Brain microvascular endothelial cell (primary cell): ENCODE data around the gene SYNE1.

Experiments
- DNase-seq: peaks from one replicate; pipeline ENCODE4 v3.0.0-alpha.2; 2020
- H3K27ac ChIP-seq: fragments of 250-450 bp; sonication (Bioruptor Pico); 2 replicates; pipeline ENCODE4 v1.5.1; 2020; ENCODE audit warnings: mild to moderate bottlenecking, moderate library complexity
- H3K27me3 ChIP-seq: fragments of 250-450 bp; sonication (Bioruptor Pico); replicated peaks from 2 replicates; pipeline ENCODE4 v1.5.1; 2020; ENCODE audit warnings: mild to moderate bottlenecking
- H3K36me3 ChIP-seq: fragments of 250-450 bp; sonication (Bioruptor Pico); replicated peaks from 2 replicates; pipeline ENCODE4 v1.5.1; 2020; ENCODE audit warnings: mild to moderate bottlenecking
- H3K4me3 ChIP-seq: 2 replicates; pipeline ENCODE4 v1.5.1; 2011; ENCODE audit warnings: low read depth, mild to moderate bottlenecking, control low read depth, low read length, moderate library complexity
- CTCF ChIP-seq: IDR thresholded peaks from 2 replicates; pipeline ENCODE4 v1.5.1; 2011; ENCODE audit warnings: low read depth, mild to moderate bottlenecking, moderate library complexity, low read length, control low read depth, inconsistent platforms; ENCODE audit errors: missing control alignments
- in situ Hi-C: cut with HindIII; loops from 2 replicates; pipeline ENCODE4 v1.10.0; 2017; ENCODE audit warnings: low sequenced_read_pairs, low pct_ligation_motif_present

SYNE1 gene

GRCh38 chr6:152166497-152166896 lies 470.7 kb downstream of the SYNE1 start:
- in situ Hi-C loops = no loop called here
- H3K4me3 ChIP-seq = no peak overlapping the region
- TF ChIP-seq CTCF = no peak
- H3K36me3 ChIP-seq = peaks cover 5% of the 10 kb centered on the region
- H3K27ac ChIP-seq = no peak overlapping the region
- DNase-seq = no peak
- no peaks in the 10 kb centered on the region for H3K27me3 ChIP-seq

GRCh38 chr6:152164957-152165356 lies 472.2 kb downstream of the SYNE1 start:
- Histone ChIP-seq H3K27ac (no peak overlapping the region), H3K36me3 (peaks cover 3% of the 10 kb centered on the region), H3K4me3 (no peak overlapping the region), H3K27me3 (no peaks in the 10 kb centered on the region)
- DNase-seq = no peak
- TF ChIP-seq CTCF = no peak
- in situ Hi-C loops = no loop called here

- peak; percentile 31 for DNase-seq
- H3K36me3 ChIP-seq = peaks cover 3% of the 10 kb centered on the region
- H3K4me3 ChIP-seq = no peak overlapping the region
- H3K27ac ChIP-seq = no peak overlapping the region
- in situ Hi-C loops = no loop called here
- no peaks in the 10 kb centered on the region for H3K27me3 ChIP-seq
- no peak for TF ChIP-seq CTCF
These were observed 475.7 kb downstream of the SYNE1 start for GRCh38 chr6:152161501-152161900.

GRCh38 chr6:152160346-152160745 lies 476.8 kb downstream of the SYNE1 start:
- DNase-seq = no peak
- no peak overlapping the region for H3K4me3 ChIP-seq
- no peak for TF ChIP-seq CTCF
- in situ Hi-C loops = no loop called here
- H3K36me3 ChIP-seq = peaks cover 6% of the 10 kb centered on the region
- no peak overlapping the region for H3K27ac ChIP-seq
- H3K27me3 ChIP-seq = no peaks in the 10 kb centered on the region

GRCh38 chr6:152155792-152156191 lies 481.4 kb downstream of the SYNE1 start:
- H3K36me3 ChIP-seq = peaks cover 22% of the 10 kb centered on the region
- H3K27me3 ChIP-seq = no peaks in the 10 kb centered on the region
- no peak overlapping the region for H3K4me3 ChIP-seq
- TF ChIP-seq CTCF = no peak
- in situ Hi-C loops = no loop called here
- H3K27ac ChIP-seq = no peak overlapping the region
- no peak for DNase-seq

- in situ Hi-C loops = no loop called here
- no peaks in the 10 kb centered on the region for H3K27me3 ChIP-seq
- no peak overlapping the region for H3K27ac ChIP-seq
- no peak for TF ChIP-seq CTCF
- no peak overlapping the region for H3K4me3 ChIP-seq
- peaks cover 31% of the 10 kb centered on the region for H3K36me3 ChIP-seq
- DNase-seq = no peak
These were observed 482.4 kb downstream of the SYNE1 start for GRCh38 chr6:152154559-152155356.
